Retina (tissue), 1 donor: ENCODE data around the gene FNDC8.
"Not testable (repeated sequence)": the region's sequence is repeated elsewhere in the genome, so short reads cannot be mapped to it uniquely, and the experiment has no call there.

ENCODE experiments used
- DNase-seq: peaks from one replicate; pipeline ENCODE4 v3.0.0-alpha.2; 2016

The FNDC8 gene

DNA sequence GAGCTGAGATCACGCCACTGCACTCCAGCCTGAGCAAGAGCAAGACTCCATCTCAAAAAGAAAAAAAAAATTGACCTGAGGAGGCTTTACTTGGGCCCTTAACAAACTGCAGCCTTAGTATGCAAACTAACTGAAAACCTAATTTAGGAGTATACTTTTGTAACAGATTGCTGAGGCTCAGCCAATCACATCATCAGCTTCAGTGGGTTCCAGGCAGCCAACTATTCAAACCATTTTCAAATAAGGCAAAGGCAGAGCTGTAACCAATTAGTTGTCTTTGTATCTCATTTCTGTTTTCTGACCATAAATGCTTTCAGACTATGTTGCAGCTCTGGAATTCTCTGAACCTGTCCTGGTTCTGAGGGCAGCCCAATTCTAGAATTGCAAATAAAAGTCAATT is 25.7 kb upstream of the FNDC8 start:
- DNase-seq: no peak

DNA sequence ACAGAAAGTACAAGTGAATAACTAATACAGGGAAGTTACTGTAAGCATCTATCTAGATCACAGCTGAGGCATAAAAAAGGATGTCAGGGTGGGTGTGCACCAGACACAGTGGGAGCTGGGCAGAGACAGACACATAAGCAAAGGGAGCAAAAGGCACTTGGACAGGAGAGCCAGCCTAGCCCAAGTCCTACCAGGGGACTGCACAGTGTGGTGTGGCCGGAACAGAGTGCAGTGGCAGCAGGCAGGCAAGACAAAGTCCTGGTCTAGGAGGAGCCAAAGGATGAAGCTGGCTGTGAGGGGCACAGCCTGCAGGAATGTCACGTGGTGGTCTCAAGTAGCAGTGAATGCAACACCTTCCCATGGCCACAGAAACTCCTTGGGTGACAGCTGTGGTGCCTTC is 23.6 kb upstream of the FNDC8 start:
- DNase-seq: no peak

DNA sequence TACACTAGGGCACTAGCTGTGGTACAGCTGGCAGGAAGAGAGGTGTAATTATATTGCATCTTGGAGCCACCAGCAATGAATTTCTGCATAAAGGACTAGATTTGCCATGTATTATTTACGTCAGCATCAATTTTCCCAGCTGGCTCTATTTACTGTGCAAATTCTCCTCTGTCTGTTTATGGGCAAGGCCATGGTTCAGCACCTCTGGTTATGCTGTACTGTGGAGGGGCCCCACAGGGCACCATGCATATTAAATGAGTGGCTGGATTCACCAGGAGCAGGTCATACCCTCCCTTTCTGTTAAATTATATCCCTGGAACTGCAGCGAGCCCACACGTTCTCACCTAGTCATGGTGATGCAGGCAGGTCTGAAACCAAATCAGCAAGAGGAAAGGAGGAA is 21.5 kb upstream of the FNDC8 start:
- DNase-seq: no peak

DNA sequence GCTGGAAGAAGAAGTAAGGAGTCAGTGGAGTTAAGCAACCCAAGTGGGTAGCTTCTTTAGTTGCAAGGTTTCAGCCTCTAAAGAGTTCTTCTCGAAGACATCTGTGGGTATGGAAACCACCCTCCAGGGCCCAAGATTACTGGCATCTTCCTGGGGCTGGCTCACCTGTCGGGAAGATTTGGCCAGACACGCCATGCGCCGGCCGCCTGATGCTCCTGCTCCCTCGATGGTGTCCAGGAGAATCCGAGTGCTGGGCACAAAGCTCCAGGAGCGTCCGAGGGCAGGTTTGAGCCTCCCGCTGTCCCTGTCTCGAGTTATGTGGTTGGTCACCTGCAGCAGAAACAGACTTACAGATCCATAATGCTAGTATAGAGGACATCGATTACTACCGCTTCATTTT is 20.4 kb upstream of the FNDC8 start:
- DNase-seq: no peak

DNA sequence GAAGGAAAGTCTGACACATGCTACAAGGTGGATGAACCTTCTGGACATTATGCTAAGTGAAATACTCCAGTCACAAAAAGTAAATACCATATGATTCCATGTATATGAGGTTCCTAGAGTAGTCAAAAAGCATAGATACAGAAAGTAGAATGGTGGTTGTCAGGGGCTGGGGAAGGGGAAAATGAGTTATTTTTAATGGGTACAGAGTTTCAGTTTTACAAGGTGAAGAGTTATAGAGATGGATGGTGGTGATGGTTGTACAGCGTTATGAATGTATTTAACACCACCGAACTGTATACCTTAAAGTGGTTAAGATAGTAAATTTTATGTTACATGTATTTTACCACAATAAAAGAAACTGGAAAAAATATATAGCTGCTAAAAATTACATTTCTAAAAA is 19.7 kb upstream of the FNDC8 start:
- no peak for DNase-seq

DNA sequence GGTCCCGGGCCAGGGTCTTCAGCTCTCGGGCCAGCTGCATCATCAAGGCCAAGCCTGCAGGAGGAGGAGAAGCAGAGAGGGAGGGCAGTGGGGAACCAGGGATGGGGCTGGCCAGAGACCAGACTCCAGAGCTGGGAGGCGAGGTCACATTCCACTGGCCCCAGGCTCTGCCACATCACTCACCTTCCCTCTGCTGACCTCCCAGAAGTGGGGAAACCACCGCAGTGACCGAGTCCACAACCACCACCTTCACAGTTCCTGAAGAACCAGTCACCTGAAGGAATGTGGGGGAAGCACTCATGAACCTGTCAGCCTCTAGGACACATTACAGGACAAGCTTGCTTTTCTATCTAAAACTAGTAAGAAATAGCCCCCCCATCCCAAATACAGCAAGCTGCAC is 18.1 kb upstream of the FNDC8 start:
- DNase-seq: no peak

DNA sequence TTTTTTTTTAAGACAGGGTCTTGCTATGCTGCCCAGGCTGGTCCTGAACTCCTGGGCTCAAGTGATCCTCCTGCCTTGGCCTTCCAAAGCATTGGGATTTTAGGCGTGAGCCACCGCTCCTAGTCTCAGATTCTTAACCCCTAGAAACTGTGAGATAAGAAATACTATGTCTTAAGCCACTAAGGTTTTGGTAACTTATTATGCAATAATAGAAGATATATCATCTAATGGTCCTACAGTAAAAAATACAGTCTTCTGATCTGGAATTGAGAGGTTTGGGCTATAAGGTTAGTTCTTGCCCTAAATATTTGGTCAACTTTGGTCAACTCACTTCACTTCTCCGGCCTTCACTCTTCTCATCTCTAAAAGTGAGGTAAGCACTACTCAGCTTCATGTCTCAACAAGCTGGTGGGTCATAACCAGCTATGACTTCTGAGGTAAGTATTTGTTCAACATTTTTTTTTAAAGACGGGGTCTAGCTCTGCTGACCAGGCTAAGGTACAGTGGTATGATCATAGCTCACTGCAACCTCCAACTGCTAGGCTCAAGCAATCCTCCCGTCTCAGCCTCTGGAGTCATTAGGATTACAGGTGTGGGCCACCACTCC is 16.5 kb upstream of the FNDC8 start:
- no peak for DNase-seq

DNA sequence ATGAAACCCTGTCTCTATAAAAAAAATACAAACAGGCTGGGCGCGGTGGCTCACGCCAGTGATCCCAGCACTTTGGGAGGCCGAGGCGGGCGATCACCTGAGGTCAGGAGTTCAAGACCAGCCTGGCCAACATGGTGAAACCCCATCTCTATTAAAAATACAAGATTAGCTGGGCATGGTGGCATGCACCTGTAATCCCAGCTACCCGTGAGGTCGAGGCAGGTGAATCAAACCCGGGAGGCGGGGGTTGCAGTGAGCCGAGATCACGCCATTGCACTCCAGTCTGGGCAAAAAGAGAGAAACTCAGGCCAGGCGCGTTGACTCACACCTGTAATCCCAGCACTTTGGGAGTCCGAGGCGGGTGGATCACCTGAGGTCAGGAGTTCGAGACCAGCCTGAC is 10.6 kb upstream of the FNDC8 start:
- not testable (repeated sequence) for DNase-seq

DNA sequence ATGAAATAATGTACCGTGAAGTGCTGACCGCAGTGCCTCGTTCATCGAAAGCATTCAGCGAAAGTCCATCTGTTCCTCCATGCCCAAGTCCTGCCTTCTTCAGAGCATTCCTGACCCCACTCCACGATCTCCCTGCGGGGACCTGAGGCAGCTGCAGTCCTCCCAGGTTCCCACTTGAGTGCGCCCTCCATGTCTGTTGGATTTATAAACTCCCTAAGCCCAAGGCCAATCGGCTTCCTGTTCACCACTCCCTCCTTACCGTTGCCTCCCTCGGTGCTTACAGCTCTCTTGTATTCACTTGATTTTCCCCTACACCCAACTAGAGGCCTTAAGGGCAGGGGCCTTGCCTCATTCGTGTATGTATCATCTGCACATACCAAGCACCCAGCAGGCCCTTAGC is 4.6 kb upstream of the FNDC8 start:
- DNase-seq: no peak

DNA sequence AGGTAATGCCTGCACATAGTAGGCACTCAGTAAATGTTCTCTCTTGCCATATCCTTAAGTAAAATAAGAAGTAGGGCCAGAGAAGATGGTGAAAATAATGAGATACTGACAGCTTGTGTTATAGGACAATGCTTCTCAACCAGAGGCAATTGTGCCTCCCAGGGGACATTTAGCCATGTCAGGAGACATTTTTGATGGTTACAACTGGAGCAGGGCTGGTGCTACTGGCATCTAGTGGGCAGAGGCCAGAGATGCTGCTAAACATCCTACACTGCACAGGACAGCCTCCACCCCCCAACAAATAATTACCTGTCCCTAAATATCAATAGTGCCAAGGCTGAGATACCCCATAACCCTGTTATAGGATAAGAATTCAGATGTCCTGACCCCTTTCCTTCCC is 3.4 kb upstream of the FNDC8 start:
- DNase-seq: no peak

DNA sequence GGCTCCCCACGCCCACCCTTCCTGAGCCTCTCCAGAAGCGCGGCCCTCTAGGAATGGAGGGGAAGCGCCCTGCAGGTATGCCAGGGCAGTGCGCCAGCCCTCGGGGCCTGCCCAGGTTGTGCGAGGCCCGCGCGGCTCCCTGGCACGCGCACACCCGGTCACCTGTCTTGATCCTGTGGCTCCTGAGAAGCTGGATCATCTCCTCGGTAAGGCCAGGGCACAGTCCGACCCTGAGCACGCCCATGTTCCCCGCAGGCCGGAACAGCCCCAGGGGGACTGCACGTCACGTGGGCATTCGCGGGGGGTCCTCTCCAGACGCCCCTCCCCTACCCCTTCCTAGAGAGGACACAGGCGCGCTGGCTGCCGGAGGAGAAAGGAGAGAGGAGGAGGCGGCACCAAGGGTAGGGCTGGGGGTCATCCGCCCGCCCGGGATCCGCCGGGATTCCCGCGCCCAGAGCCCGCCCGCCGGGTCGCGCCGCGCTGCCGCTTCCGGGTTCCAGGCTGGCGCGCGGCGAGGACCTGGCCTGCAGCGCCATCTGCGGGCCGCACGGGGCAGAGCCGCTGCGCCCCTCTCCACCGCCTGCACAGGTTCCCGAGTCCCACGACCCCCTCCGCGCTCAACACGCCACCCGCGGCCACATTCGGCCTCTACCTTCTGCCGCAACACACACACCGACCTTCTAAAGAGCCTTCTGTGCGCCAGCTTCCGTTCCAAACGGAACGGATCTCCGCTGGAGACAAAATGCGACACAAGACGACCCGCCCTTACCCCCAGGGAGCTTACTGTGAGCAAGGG is 1.8 kb upstream of the FNDC8 start, which contains the start of gene RAD51D:
Gene RAD51D (minus strand): TSS at position 491 of the 796 bp plus-strand sequence. CDS start 247 bp downstream, at position 244.
- peak; percentile 97 for DNase-seq

DNA sequence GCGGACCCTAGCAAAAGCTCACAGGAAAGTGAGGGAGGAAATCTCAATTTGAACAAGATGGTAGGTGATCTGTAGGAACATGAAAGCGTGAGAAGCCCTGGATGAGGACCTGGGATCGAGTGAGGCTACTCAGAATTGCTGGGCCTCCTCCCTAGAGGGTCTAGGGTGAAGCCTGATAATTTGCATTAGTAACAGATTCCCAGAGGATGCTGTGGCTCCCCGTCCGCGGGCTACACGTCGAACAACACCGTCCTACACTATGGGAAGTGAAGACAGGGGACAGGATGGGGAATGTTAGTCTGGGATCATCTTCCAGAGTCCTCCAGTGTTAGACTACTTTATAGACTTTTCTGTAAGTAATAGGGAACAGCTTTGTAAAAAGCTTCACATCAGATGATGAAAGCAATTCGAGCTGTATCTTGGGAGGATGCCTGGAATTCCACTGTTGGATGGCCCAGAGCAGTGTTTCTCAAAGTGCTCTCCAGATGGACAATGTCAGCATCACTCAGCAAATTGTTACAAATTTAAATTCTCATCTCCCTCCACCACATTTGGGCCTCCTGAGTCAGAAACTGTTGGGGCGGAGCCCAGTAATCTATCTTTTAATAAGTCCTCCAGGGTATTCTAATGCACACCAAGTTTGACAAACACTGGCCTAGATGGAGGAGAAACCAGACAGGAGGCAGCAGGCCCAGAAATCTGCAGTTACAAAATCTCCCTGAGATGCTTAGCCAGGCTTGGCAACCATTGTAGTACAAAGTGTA is 6.5 kb downstream of the FNDC8 start:
- DNase-seq: no peak

DNA sequence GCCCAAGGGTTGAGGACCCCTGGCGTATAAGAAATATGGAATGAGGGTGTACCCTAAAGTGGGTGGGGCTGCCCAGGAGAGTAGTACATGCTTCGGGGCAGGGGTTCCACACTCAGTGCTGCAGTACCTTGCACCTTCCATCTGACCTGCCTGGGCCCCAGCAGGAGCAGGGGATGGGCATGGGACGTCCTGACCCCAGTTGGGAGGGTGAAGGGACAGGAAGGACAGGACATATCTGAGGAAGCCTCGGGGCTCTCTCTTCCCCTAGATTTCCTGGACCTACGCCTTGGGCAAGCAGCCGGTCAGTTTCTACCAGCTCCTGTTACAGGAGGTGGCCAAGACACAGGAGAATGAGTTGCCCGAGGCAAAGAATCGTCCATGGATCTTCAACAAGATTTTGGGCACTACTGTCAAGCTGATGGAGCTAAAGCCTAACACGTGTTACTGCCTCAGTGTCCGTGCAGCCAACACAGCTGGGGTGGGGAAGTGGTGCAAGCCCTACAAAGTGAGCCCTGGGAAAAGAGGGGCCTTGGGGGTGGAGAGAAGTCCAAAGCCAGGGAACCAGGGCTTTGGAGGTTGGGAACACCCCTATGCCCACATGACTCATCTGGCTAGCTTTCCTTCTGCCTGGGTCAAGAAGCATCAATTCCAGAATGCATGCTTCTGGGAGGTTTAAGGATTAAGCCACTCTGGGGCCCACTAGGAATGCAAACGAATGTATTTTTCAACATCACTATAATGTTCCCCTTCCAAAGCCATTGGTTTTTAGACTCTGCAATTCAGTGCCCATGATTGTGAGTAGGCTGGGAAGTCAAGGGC is 7.9 kb downstream of the FNDC8 start:
- no peak for DNase-seq

DNA sequence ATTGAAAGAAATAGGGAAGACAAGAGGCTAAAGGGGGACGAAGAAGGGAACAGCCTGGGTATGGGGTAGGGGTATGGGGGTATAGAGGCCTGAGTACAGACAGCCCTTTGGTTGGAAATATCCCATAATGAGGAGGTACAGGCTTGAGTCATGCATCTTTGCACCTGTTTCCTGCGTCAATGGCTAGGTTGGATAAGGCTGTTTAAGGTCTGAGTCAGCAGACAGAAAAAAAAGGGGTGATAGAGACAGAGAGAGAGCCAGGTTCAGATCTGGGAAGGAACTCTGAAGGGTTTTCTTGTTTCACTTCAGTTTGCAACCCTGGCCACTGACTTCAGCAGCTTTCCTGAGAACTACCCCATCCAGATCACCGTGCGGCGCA is 8.5 kb downstream of the FNDC8 start:
- no peak for DNase-seq

DNA sequence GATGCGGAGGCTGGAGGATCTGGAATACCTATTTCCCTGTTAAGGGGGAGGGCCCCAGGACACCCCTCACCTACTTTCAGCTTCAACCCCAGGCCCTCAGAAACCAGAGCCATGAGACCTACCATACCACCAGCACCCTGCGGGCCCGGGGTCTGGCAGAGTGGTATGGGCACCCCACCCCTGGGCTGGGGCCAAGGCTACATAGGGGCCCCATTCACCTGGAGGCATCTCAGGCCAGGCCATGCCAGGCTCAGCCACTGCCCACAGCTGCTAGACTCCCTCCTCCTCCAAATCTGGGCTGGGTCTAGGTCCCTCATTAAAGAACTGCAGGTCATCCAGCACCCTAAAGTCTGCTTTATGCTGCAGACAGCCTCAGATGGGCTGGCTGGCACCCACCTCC is 9.0 kb downstream of the FNDC8 start:
- no peak for DNase-seq

DNA sequence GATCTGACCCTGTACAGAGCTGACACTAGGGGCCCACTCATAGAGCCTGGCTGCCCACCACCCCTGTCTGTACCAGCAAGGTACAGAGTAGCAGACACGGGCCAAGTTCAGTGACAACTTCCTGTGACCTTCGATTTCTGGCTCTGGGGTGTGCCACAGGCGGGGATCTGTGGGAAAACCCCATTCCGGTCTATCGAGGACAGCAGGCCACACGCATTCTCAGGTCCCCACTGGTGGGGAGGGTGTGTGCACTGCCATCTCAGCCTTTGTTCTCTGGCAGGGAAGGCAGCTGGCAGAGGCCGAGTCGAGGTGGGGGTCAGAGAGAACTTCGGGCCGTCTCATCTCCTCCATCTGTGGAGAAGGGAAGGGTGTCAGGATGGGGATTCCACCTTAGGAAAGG is 10.7 kb downstream of the FNDC8 start:
- DNase-seq: no peak

DNA sequence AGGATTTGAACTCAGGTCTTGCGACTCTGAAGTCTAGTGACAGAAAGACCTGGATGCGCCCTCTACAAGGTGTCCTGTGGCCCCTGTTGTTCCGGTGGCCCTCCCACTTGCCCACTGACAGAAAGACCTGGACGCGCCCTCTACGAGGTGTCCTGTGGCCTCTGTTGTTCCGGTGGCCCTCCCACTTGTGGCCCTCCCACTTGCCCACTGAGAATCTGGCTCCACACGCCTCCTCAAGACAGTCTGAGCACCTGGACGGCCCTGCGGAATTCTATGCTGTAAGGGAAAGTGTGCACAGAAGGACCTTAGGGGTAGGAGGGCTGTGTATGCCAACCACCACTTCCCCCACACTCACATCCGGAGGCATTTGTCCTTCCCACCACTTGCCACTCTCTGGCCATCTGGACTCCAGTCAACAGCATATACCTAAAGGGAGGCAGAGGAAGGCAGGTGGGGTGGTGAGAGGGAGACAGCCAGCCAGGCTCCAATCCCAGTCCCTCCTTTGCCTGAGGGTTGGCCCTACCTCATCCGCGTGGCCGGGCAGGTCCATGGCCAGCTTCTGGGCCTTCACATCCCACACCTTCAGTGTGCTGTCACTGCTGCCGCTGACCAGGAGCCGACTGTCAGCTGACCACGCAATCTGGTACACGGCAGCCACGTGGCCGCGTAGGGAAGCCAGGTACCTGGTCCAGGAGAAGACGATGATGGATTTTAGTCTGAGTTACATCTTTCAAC is 11.6 kb downstream of the FNDC8 start:
- DNase-seq: no peak

DNA sequence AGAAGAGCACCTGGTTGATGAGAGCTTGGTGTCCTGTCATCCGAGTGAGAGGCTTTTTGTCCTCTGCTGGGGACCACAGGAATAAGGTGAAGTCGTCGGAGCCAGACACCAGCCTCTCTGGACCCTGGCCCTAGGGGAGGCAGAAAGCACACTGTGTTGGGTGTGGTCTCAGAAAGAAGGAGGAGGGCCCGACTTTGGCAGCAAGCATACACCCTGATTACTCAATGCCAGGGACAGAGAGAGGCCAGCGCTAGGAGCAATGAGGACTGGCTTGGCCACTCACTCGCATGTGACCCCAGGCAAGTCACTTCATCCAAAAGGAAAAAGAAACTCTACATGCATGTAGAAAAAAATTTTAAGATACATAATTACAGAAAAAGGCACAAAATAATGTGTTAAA is 13.9 kb downstream of the FNDC8 start:
- DNase-seq: no peak

DNA sequence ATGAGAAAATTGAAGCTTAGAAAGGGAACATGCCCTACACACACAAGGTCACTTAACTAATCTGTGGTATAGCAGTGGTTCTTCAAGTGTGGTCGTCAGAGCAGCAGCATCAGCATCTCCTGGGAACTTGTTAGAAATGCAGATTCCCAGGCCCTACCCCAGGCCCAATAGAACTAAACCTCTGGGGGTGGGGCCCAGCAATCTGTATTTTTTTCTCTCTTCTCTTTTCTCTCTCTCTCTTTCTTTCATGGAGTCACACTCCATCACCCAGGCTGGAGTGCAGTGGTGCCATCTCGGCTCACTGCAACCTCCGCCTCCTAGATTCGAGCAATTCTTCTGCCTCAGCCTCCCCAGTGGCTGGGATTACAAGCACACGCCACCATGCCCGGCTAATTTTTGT is 16.8 kb downstream of the FNDC8 start:
- no peak for DNase-seq

DNA sequence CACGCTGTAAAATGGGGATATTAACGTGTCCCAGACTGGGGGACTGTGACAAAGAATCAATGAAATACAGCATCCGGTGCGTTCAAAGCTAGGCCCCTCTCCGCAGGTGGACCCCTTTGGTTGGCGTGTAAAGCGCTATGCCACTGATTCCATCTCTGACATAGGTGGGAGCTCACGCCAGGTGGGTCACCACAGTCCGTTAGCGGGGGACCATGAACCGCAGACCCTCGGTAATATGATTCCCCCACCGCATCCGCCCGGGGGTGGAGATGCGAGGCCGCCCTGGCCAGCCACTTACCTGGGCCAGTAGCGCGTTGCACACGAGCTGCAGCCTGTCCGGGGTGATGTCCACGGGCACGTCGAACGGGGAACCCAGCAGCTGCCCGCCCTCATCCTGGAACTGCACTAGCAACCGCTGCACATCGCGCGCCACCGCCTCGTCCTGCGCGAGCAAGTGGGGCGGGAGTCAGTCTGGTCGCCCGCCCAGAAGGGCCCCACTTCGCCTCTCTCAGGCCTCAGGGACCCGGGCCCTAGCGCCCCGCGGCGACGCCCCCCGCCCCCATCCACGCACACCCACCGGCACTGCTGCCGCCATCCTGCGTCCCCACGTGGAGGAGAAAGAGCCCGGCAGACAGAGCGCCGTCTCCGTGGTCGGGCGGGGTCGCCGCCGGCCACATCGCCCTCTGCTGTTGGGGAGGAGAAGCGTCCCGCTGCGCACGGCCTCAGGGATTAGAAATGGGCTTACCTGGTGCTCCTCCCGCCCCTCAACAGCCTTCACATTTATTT is 20.5 kb downstream of the FNDC8 start, which contains the start of gene NLE1:
Gene NLE1 (minus strand): TSS at position 623 of the 786 bp plus-strand sequence. CDS start 28 bp downstream, at position 595.
- peak; percentile 92 for DNase-seq

DNA sequence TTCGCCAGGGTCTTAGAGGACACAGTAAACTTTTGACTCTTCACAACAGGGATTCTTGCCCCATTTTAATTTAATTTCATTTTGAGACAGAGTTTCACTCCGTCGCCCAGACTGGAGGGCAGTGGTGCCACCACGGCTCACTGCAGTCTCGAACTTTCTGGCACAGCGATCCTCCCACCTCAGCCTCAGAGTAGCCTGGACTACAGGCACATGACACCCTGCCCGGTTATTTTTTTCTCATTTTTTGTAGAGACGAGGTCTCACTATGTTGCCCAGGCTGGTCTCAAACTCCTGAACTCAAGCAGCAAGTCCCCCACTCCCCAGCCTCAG is 21.0 kb downstream of the FNDC8 start:
- DNase-seq: no peak

DNA sequence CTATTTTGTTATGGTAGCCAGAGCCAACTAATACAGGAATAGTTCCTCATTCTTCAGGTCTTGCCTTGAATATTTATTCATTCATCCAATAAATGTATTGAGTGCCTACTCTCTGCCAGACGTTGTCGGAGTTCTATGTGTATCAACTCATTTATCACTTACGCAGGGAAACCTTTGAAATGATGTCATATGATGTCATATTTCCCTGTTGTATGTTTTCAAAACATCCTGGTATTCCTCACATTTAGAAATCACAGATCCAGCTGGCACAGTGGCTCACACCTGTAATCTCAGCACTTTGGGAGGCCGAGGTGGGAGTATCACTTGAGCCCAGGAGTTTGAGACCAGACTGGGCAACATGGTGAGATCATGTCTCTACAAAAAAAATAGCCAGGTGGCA is 23.4 kb downstream of the FNDC8 start:
- no peak for DNase-seq
